Ovary (tissue), 9 donors: ENCODE results near the gene CRYBA2. TPM values are rescaled to one million over a fixed set of nuclear protein-coding genes. Genes with fewer than 3 reads are reported as not detected.
A peak's percentile ranks its signal among the peaks of the same experiment; 100 is the strongest.

Experiments
- DNase-seq, 5 donors: peaks; one replicate each; pipeline ENCODE4 v3.0.0-alpha.2; 2019 to 2020
- H3K27ac ChIP-seq, 2 donors: fragments of 200-600 bp; one replicate each; pipeline versions ENCODE4 v1.5.1 to v1.8.0; 2019 to 2022
- H3K27me3 ChIP-seq: fragments of 200-600 bp; one replicate; pipeline ENCODE4 v1.8.0; 2022
- H3K36me3 ChIP-seq: fragments of 200-600 bp; sonication (generic); one replicate; pipeline ENCODE4 v1.5.1; 2019
- H3K4me1 ChIP-seq: one replicate; pipeline ENCODE4 v1.8.1; 2013; ENCODE audit warnings: mild to moderate bottlenecking, moderate library complexity; ENCODE audit not compliant: insufficient read depth
- H3K4me3 ChIP-seq: fragments of 200-600 bp; sonication (generic); one replicate; pipeline ENCODE4 v1.5.1; 2017
- H3K9me3 ChIP-seq, 2 donors: fragments of 200-600 bp in 1 of 2; sonication (generic) in 1 of 2; one replicate each; pipeline versions ENCODE4 v1.5.1 to v1.8.1; 2013 to 2019; ENCODE audit warnings: mild to moderate bottlenecking in 1 of 2, moderate library complexity in 1 of 2
- CTCF ChIP-seq, 3 donors: fragments of 450-650 bp in 2 of 3; fragments of 200-600 bp in 1 of 3; IDR thresholded peaks; one replicate each; pipeline versions ENCODE4 v1.5.1 to v1.8.0; 2016 to 2022; ENCODE audit warnings: antibody characterized with exemption in 3 of 3, mild to moderate bottlenecking in 1 of 3
- EP300 ChIP-seq: sonication (generic); formaldehyde crosslinking; IDR thresholded peaks from one replicate; pipeline ENCODE4 v1.6.1; 2017; ENCODE audit warnings: antibody characterized with exemption
- POLR2A ChIP-seq: fragments of 450-650 bp; IDR thresholded peaks from one replicate; pipeline ENCODE4 v1.6.1; 2017; ENCODE audit warnings: antibody characterized with exemption, mild to moderate bottlenecking, moderate library complexity
- WGBS, 3 donors: extraction: QIAGEN DNeasy Blood & Tissue Kit in 1 of 3; methylation state at CpG; one replicate each; pipeline versions ENCODE4 v1.1.5 to v1.1.7; 2013 to 2017; 5-methylcytosine and 5-hydroxymethylcytosine counted together
- intact Hi-C, 4 donors: fragments of 100-400 bp; cut with DNase I; formaldehyde crosslinking; loops; one replicate each; pipeline versions ENCODE4 v1.11.0 to v1.15.1; 2022 to 2023
- microRNA counts: library from miRNA; unstranded; fragments of <30 nt; microRNA quantifications from one replicate; lab custom pipeline; 2016
- microRNA-seq, 3 donors: library from miRNA; unstranded; fragments of <30 nt; microRNA quantifications; one replicate each; pipeline versions ENCODE4 to v1.2.0, GENCODE V29; 2019 to 2020
- polyA plus RNA-seq, 2 donors: library from polyadenylated mRNA; stranded (reverse); fragments of 200-250 nt in 1 of 2; fragments of 350-450 nt in 1 of 2; fragmentation: Illumina TruSeq in 1 of 2; extraction: RNeasy Lipid Tissue Mini Kit (QIAGEN cat#74804) in 1 of 2; gene quantifications; one replicate each; pipeline ENCODE4 v1.2.3, GENCODE V29; 2013 to 2014
- small RNA-seq: library from RNA; depleted of rRNA; stranded (forward); fragments of <200 nt; gene quantifications from one replicate; pipeline ENCODE3, GENCODE V24; 2016
- total RNA-seq, 7 donors: library from RNA; depleted of rRNA in 2 of 7; stranded (reverse); fragments of >200 nt in 2 of 7; fragmentation: NEBNext Ultra II Directional in 3 of 7; extraction: Animal tissue kit (Norgen Biotek cat#: 25700) in 3 of 7; gene quantifications; one replicate each; pipeline versions ENCODE4 v1.1.0 to v1.2.4, GENCODE V29; 2016 to 2023
- donor health status: DM: no; HTN: no; CAD: no; lungs with moderate emphysema.
- donor health status: DM: no; HTN: no; CAD: no.
- donor health status: Bipolar disorder and iron deficiency.
- donor health status: DM: yes; HTN: yes; CAD: no.
- donor health status: DM: no; HTN: no; CAD: no.
- donor health status: DM: yes; HTN: yes; CAD: no.

Gene CRYBA2
- total and polyA plus RNA-seq, 9 donors: not detected

GRCh38 chr2:218952160-218952559 is 41.1 kb downstream of the CRYBA2 start:
- Histone ChIP-seq H3K27me3 (no peaks in the 10 kb centered on the region), H3K9me3 (no peaks in the 10 kb centered on the region), H3K4me1 (no peaks in the 10 kb centered on the region), H3K4me3 (no peak overlapping the region), H3K36me3 (no peaks in the 10 kb centered on the region), H3K27ac (no peak overlapping the region)
- TF ChIP-seq CTCF (IDR thresholded peaks at IDR 0.05): no peak
- TF ChIP-seq EP300: no peak
- no peak for TF ChIP-seq POLR2A
- DNase-seq: no peak
- 91 to 94% (median 92%) methylated on average over 7 of the region's 7 CpGs for WGBS, 3 donors
- intact Hi-C loops: no loop called here

GRCh38 chr2:218946621-218947020 is 46.6 kb downstream of the CRYBA2 start:
- TF ChIP-seq CTCF (IDR thresholded peaks at IDR 0.05): no peak
- TF ChIP-seq POLR2A: no peak
- TF ChIP-seq EP300: no peak
- no peak overlapping the region for H3K27ac ChIP-seq
- DNase-seq: no peak
- intact Hi-C loops: no loop called here
- no peaks in the 10 kb centered on the region for H3K9me3 ChIP-seq
- no peaks in the 10 kb centered on the region for H3K4me1 ChIP-seq
- no peaks in the 10 kb centered on the region for H3K27me3 ChIP-seq
- 77 to 91% (median 86%) methylated on average over 1 of the region's 1 CpG for WGBS, 3 donors
- H3K36me3 ChIP-seq: no peaks in the 10 kb centered on the region
- no peak overlapping the region for H3K4me3 ChIP-seq

GRCh38 chr2:218944759-218945404 is 48.3 kb downstream of the CRYBA2 start:
- H3K27me3 ChIP-seq: no peaks in the 10 kb centered on the region
- intact Hi-C loops: no loop called here
- 85 to 94% (median 91%) methylated on average over 1 of the region's 1 CpG for WGBS, 3 donors

More at GRCh38 chr2:218944759-218945404, 48.3 kb downstream of the CRYBA2 start:
- Histone ChIP-seq H3K27ac (no peak overlapping the region), H3K9me3 (no peaks in the 10 kb centered on the region), H3K4me3 (no peak overlapping the region), H3K4me1 (no peaks in the 10 kb centered on the region), H3K36me3 (no peaks in the 10 kb centered on the region)
- TF ChIP-seq CTCF (IDR thresholded peaks at IDR 0.05) (no peak), POLR2A (no peak), EP300 (no peak)
- no peak for DNase-seq

MicroRNA genes within 50 kb of the gene (microRNA counts, 767-probe panel; counts per million panel counts)
- 530 counts per million, percentile 78 among the panel's probes with 10 or more counts for microRNA hsa-miR-375 (lab: Ali Mortazavi, UCI)

Small RNA genes within 50 kb of the gene (microRNA-seq; reads per million reads assigned to microRNA genes)
- gene MIR375: 18.0 to 42.3 (median 23.9) reads per million in 3 donors

Small RNA genes within 50 kb of the gene (small RNA-seq; reads per million reads assigned to genes)
- gene MIR375: 62.6 reads per million, percentile 90 among the genes with 10 or more reads in this experiment

Other genes starting within 250 kb of the CRYBA2 start
- 10 to 100 TPM; 22.0 to 59.5 (median 34.4) TPM for gene CYP27A1, start 211.3 kb downstream of the CRYBA2 start, total RNA-seq
- 10 to 100 TPM; 30.0 to 39.0 TPM for gene CYP27A1, start 211.3 kb downstream of the CRYBA2 start, polyA plus RNA-seq
- under 1 TPM in 2 of 7 donors, not detected in 5; 0.11 to 0.32 TPM for gene PRKAG3, start 161.6 kb downstream of the CRYBA2 start, total RNA-seq
- not detected for gene PRKAG3, start 161.6 kb downstream of the CRYBA2 start, polyA plus RNA-seq
- 1 to 10 TPM; 1.1 to 4.5 (median 2.0) TPM for gene WNT6, start 133.6 kb downstream of the CRYBA2 start, total RNA-seq
- 1 to 10 TPM in 1 of 2 donors, under 1 TPM in 1; 0.13 to 2.9 TPM for gene WNT6, start 133.6 kb downstream of the CRYBA2 start, polyA plus RNA-seq
- gene WNT10A, start 112.6 kb downstream of the CRYBA2 start, total RNA-seq: 10 to 100 TPM in 1 of 7 donors, 1 to 10 TPM in 1, under 1 TPM in 1, not detected in 4; 0.27 to 12.4 (median 1.6) TPM
- gene WNT10A, start 112.6 kb downstream of the CRYBA2 start, polyA plus RNA-seq: under 1 TPM; 0.04 to 0.13 TPM
- not detected for gene CDK5R2, start 33.8 kb downstream of the CRYBA2 start, total RNA-seq
- gene CDK5R2, start 33.8 kb downstream of the CRYBA2 start, polyA plus RNA-seq: not detected
- gene FEV, start 8.2 kb downstream of the CRYBA2 start, total RNA-seq: under 1 TPM in 2 of 7 donors, not detected in 5; 0.11 to 0.13 TPM
- not detected for gene FEV, start 8.2 kb downstream of the CRYBA2 start, polyA plus RNA-seq
- gene CFAP65, start 48.1 kb upstream of the CRYBA2 start, total RNA-seq: 10 to 100 TPM in 1 of 7 donors, 1 to 10 TPM in 1, under 1 TPM in 3, not detected in 2; 0.82 to 19.6 (median 0.95) TPM
- gene CFAP65, start 48.1 kb upstream of the CRYBA2 start, polyA plus RNA-seq: under 1 TPM in 1 of 2 donors, not detected in 1; 0.04 TPM
- under 1 TPM in 3 of 7 donors, not detected in 4; 0.15 to 0.80 (median 0.36) TPM for gene IHH, start 67.5 kb upstream of the CRYBA2 start, total RNA-seq
- 1 to 10 TPM in 1 of 2 donors, under 1 TPM in 1; 0.12 to 1.6 TPM for gene IHH, start 67.5 kb upstream of the CRYBA2 start, polyA plus RNA-seq
- 10 to 100 TPM; 14.7 to 19.1 (median 17.1) TPM for gene NHEJ1, start 167.4 kb upstream of the CRYBA2 start, total RNA-seq
- 10 to 100 TPM; 10.8 to 23.1 TPM for gene NHEJ1, start 167.4 kb upstream of the CRYBA2 start, polyA plus RNA-seq
- gene SLC23A3, start 176.6 kb upstream of the CRYBA2 start, total RNA-seq: 1 to 10 TPM in 6 of 7 donors, under 1 TPM in 1; 0.84 to 4.5 (median 1.7) TPM
- gene SLC23A3, start 176.6 kb upstream of the CRYBA2 start, polyA plus RNA-seq: 1 to 10 TPM in 1 of 2 donors, under 1 TPM in 1; 0.81 to 1.1 TPM
- gene CNPPD1, start 183.5 kb upstream of the CRYBA2 start, total RNA-seq: 10 to 100 TPM; 29.7 to 68.2 (median 62.8) TPM
- 10 to 100 TPM; 27.1 to 46.7 TPM for gene CNPPD1, start 183.5 kb upstream of the CRYBA2 start, polyA plus RNA-seq
- gene RETREG2, start 184.9 kb upstream of the CRYBA2 start, total RNA-seq: 100 to 1,000 TPM in 3 of 7 donors, 10 to 100 TPM in 4; 40.9 to 106 (median 95.6) TPM
- 100 to 1,000 TPM in 1 of 2 donors, 10 to 100 TPM in 1; 74.4 to 110 TPM for gene RETREG2, start 184.9 kb upstream of the CRYBA2 start, polyA plus RNA-seq
- 10 to 100 TPM; 22.4 to 45.6 (median 33.9) TPM for gene ZFAND2B, start 213.4 kb upstream of the CRYBA2 start, total RNA-seq
- gene ZFAND2B, start 213.4 kb upstream of the CRYBA2 start, polyA plus RNA-seq: 10 to 100 TPM; 14.3 to 31.1 TPM
- 10 to 100 TPM; 12.0 to 64.5 (median 37.2) TPM for gene ABCB6, start 225.5 kb upstream of the CRYBA2 start, total RNA-seq
- gene ABCB6, start 225.5 kb upstream of the CRYBA2 start, polyA plus RNA-seq: 10 to 100 TPM; 26.3 to 33.3 TPM
- gene ATG9A, start 236.2 kb upstream of the CRYBA2 start, total RNA-seq: 10 to 100 TPM; 22.6 to 44.6 (median 32.6) TPM
- gene ATG9A, start 236.2 kb upstream of the CRYBA2 start, polyA plus RNA-seq: 10 to 100 TPM; 29.7 to 46.3 TPM
- gene ANKZF1, start 236.4 kb upstream of the CRYBA2 start, total RNA-seq: 10 to 100 TPM; 36.4 to 60.2 (median 44.1) TPM
- 10 to 100 TPM; 33.1 to 36.5 TPM for gene ANKZF1, start 236.4 kb upstream of the CRYBA2 start, polyA plus RNA-seq